MM.1S (cell line): ENCODE measurements around the gene MED16.

Experiments used
- CTCF ChIP-seq: fragments of 300-600 bp; sonication (generic); IDR thresholded peaks from 2 replicates; pipeline ENCODE4 v1.5.1; 2016; ENCODE audit warnings: antibody characterized with exemption, low read length, mixed read lengths
- EZH2 ChIP-seq: fragments of 300-600 bp; sonication (generic); optimal IDR thresholded peaks from 2 replicates; pipeline ENCODE3; 2017; ENCODE audit warnings: low read depth, mild to moderate bottlenecking, antibody characterized with exemption, low read length, mixed read lengths
- EZH2phosphoT487 ChIP-seq: fragments of 300-600 bp; sonication (generic); IDR thresholded peaks from 2 replicates; pipeline ENCODE4 v1.6.1; 2018; ENCODE audit warnings: antibody characterized with exemption, low read length

DNA sequence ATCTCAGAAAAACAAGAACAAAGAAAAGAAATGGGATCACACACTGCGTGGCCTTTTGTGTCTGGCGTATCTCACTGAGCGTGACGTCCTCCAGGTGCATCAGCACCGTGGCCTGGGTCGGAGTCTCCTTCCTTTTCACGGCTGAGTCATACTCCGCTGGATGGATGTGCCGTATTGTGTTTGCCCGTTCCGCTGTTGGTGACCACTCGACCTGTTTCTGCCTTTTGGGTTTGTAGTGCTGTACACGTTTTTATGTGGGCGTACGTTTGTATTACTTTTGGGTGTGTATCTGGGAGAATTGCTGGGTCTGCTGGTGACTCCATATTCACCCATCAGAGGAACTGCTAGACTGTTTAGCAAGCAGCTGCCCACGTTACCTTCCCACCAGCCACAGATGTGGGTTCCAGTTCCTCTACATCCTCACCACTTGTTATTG, 44.3 kb upstream of the MED16 start:
- TF ChIP-seq CTCF (no peak), EZH2 (no peak), EZH2phosphoT487 (no peak)
